OCI-LY7 (cell line): ENCODE measurements around the gene ABCC10. TPM values are rescaled to one million over a fixed set of nuclear protein-coding genes. Genes with fewer than 3 reads are reported as not detected.
A peak's percentile ranks its signal among the peaks of the same experiment; 100 is the strongest.
"Not testable (repeated sequence)": the region's sequence is repeated elsewhere in the genome, so short reads cannot be mapped to it uniquely, and the experiment has no call there.

Source experiments
- BruUV-seq: library from RNA; stranded (reverse); fragments of 400-500 nt; replicated peaks from 2 replicates; lab custom pipeline; 2021; lab: Mats Ljungman, UMichigan
- CTCF ChIA-PET: fragments of 300-600 bp; sonication (Branson Sonifier 250); formaldehyde crosslinking; loops from one replicate; lab custom pipeline; 2022; ENCODE audit warnings: antibody characterized with exemption; ENCODE audit not compliant: unreplicated experiment; lab: Charles Lee
- POLR2A ChIA-PET: fragments of 300-600 bp; sonication (Branson Sonifier 250); formaldehyde crosslinking; loops from one replicate; lab custom pipeline; 2022; ENCODE audit warnings: antibody characterized with exemption; lab: Charles Lee
- DNase-seq: peaks from one replicate; pipeline ENCODE4 v3.0.0-alpha.2; 2015; ENCODE audit warnings: low spot score
- H2AFZ ChIP-seq: fragments of 200-600 bp; sonication (generic), shearing (Covaris generic); 2 replicates; pipeline ENCODE4 v1.6.1; 2014; ENCODE audit warnings: mild to moderate bottlenecking, antibody characterized with exemption, low read length, moderate library complexity
- H3K27ac ChIP-seq: fragments of 200-600 bp; sonication (generic); 2 replicates; pipeline ENCODE4 v1.5.1; 2014; ENCODE audit warnings: mixed run types, low read depth, mild to moderate bottlenecking, moderate library complexity, low read length, inconsistent platforms; ENCODE audit not compliant: poor library complexity, severe bottlenecking
- H3K36me3 ChIP-seq: fragments of 200-600 bp; sonication (generic); 2 replicates; pipeline ENCODE4 v1.6.1; 2014; ENCODE audit warnings: mild to moderate bottlenecking, antibody characterized with exemption, low read length, moderate library complexity, mixed read lengths; ENCODE audit not compliant: insufficient read depth
- H3K4me1 ChIP-seq: fragments of 200-600 bp; sonication (generic); 2 replicates; pipeline ENCODE4 v1.5.1; 2014; ENCODE audit warnings: mild to moderate bottlenecking, low read length; ENCODE audit not compliant: insufficient read depth, poor library complexity, severe bottlenecking
- H3K4me2 ChIP-seq: fragments of 200-600 bp; sonication (generic); 2 replicates; pipeline ENCODE4 v1.6.1; 2014; ENCODE audit warnings: mild to moderate bottlenecking, low read length
- H3K4me3 ChIP-seq: fragments of 200-600 bp; sonication (generic); 2 replicates; pipeline ENCODE4 v1.5.1; 2014; ENCODE audit warnings: mild to moderate bottlenecking, low read depth, low read length; ENCODE audit not compliant: poor library complexity, severe bottlenecking
- H3K79me2 ChIP-seq: fragments of 200-600 bp; sonication (generic); 2 replicates; pipeline ENCODE4 v1.6.1; 2016; ENCODE audit warnings: low read depth, mild to moderate bottlenecking, low read length, moderate library complexity, mixed read lengths; ENCODE audit not compliant: insufficient read depth
- H3K9me2 ChIP-seq: fragments of 200-600 bp; sonication (generic); 2 replicates; pipeline ENCODE4 v1.6.1; 2016; ENCODE audit warnings: mild to moderate bottlenecking, low read length, mixed read lengths; ENCODE audit not compliant: insufficient read depth
- H3K9me3 ChIP-seq: fragments of 200-600 bp; sonication (generic); 2 replicates; pipeline ENCODE4 v1.6.1; 2014; ENCODE audit warnings: mild to moderate bottlenecking, mixed run types, low read length, mixed read lengths
- H4K20me1 ChIP-seq: fragments of 200-600 bp; sonication (generic); 2 replicates; pipeline ENCODE4 v1.6.1; 2014; ENCODE audit warnings: mild to moderate bottlenecking, antibody characterized with exemption, low read length, moderate library complexity, mixed read lengths; ENCODE audit not compliant: insufficient read depth
- EZH2phosphoT487 ChIP-seq: fragments of 200-600 bp; sonication (generic); IDR thresholded peaks from 2 replicates; pipeline ENCODE4 v1.6.1; 2018; ENCODE audit warnings: low read depth, borderline replicate concordance, mild to moderate bottlenecking, mixed run types, antibody characterized with exemption, low read length, moderate library complexity, mixed read lengths
- intact Hi-C: fragments of 100-400 bp; cut with micrococcal nuclease; formaldehyde crosslinking; loops from one replicate; pipeline ENCODE4 v1.10.0; 2022; ENCODE audit not compliant: unreplicated experiment
- total RNA-seq, 2 experiments: library from RNA; depleted of rRNA in 1 of 2; stranded (reverse); fragments of >200 nt in 1 of 2; shearing (Covaris generic) in 1 of 2; gene quantifications; 2 replicates each; pipeline ENCODE4 v1.2.3, GENCODE V29; 2014 to 2022
- TF ChIP-seq, protein P1 (sequence below): fragments of 200-600 bp; sonication (generic); conservative IDR thresholded peaks from 2 replicates; pipeline ENCODE4 v1.5.1; 2014; ENCODE audit warnings: mild to moderate bottlenecking, antibody characterized with exemption, low read length, moderate library complexity, mixed read lengths

Gene ABCC10
- total RNA-seq, 2 experiments from 2014 or later, result 11.4 to 31.1 TPM

DNA sequence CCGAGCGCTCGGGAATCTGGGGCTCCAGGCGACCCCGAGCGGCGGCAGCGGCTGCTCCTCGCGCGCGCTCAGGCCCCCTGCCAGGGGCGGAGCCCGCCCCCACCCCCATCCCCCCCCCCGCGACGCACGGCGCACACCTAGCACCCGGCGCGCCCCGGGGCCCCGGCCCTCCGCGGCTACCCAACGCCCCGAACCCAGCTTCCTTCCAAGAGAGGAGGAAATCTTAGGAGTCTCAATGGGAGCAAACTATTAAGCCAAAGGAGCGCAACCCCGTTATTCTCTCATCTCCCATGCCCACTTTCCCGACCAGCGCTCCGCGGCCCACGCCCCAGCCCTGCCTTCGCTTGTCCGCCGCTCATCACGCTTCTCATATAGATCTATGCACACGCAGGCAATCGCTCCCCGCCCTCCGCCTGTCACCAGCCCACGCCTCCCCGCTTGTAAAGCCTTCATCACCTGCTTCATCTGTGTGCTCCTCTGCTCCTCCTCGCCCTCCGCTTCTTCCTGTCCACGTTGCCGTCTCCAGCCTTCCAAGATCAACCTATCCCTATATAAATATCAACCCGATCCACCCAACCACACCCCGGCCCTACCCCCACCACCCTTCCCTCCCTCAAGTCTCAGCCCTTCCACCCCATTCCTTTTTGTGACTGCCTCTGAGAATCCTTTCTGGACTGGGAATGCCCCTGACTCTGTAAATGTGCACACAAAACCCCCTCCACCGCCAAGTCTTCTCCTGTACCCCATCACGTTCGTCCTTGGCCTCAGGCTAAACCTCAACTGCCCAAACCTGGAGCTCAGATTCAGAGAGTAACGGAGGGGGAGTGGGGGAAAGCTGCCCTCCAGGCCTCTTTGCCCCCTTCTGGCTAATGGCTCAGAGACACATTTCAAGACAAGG is 28.4 kb downstream of the ABCC10 start, which contains the start of gene DLK2:
Gene DLK2, minus strand, starts transcription at position 18 of the 898 bp plus-strand sequence. CDS start 723 bp downstream, outside the sequence.
- peaks cover 12% of the 10 kb centered on the region; the same call in 1 of the 2 replicates for H3K36me3 ChIP-seq
- no peak for DNase-seq
- CTCF ChIA-PET, result no interaction called here
- H3K4me2 ChIP-seq, result peak within 1 kb of the TSS; percentile 31; the same call in 1 of the 2 replicates
- POLR2A ChIA-PET, result interaction anchor here (1.3 kb wide), 1 partner anchor 22 kb away, joined by 3 read pairs; the partner anchor contains the start of gene TJAP1
- H3K4me1 ChIP-seq, result no peaks in the 10 kb centered on the region
- H3K79me2 ChIP-seq, result no peaks in the 10 kb centered on the region
- no peak within 1 kb of the TSS for H3K4me3 ChIP-seq
- H3K9me3 ChIP-seq, result no peaks in the 10 kb centered on the region
- H3K27ac ChIP-seq, result no peak within 1 kb of the TSS
- no TSS peak for BruUV-seq
- H4K20me1 ChIP-seq, result no peaks in the 10 kb centered on the region
- H2AFZ ChIP-seq, result no peak within 1 kb of the TSS
- H3K9me2 ChIP-seq, result no peaks in the 10 kb centered on the region
- intact Hi-C loops, result no loop called here
- TF ChIP-seq, protein P1, sequence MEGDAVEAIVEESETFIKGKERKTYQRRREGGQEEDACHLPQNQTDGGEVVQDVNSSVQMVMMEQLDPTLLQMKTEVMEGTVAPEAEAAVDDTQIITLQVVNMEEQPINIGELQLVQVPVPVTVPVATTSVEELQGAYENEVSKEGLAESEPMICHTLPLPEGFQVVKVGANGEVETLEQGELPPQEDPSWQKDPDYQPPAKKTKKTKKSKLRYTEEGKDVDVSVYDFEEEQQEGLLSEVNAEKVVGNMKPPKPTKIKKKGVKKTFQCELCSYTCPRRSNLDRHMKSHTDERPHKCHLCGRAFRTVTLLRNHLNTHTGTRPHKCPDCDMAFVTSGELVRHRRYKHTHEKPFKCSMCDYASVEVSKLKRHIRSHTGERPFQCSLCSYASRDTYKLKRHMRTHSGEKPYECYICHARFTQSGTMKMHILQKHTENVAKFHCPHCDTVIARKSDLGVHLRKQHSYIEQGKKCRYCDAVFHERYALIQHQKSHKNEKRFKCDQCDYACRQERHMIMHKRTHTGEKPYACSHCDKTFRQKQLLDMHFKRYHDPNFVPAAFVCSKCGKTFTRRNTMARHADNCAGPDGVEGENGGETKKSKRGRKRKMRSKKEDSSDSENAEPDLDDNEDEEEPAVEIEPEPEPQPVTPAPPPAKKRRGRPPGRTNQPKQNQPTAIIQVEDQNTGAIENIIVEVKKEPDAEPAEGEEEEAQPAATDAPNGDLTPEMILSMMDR, result no peak
- TF ChIP-seq EZH2phosphoT487, result no peak

DNA sequence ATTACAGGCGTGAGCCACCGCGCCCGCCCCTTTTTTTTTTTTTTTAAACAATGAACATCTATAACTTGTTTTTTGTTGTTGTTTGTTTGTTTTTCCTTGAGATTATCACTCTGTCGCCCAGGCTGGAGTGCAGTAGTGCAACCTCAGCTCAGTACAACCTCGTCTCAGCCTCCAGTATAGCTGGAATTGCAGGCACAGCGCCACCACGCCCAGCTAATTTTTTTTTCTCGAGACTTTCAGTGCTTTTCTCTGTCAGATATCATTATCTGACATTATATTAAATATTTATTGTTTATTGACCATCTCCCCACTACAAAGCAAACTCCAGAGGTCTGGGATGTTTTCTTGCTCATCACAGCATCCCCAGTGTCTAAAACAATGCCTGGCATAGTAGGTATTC is 30.3 kb downstream of the ABCC10 start:
- Histone ChIP-seq H3K4me2 (no peak overlapping the region), H3K79me2 (no peaks in the 10 kb centered on the region), H3K27ac (no peak overlapping the region), H3K36me3 (no peaks in the 10 kb centered on the region), H3K9me3 (no peaks in the 10 kb centered on the region), H2AFZ (no peak overlapping the region), H3K4me3 (no peak overlapping the region), H3K9me2 (no peaks in the 10 kb centered on the region), H3K4me1 (no peaks in the 10 kb centered on the region), H4K20me1 (no peaks in the 10 kb centered on the region)
- ChIA-PET CTCF (no interaction called here), POLR2A (interaction anchor here (1.0 kb wide), 1 partner anchor 443 kb away, joined by 3 read pairs; no protein-coding TSS in a partner anchor)
- no peak for TF ChIP-seq EZH2phosphoT487
- TF ChIP-seq, protein P1, result no peak
- BruUV-seq, result no TSS peak
- intact Hi-C loops, result no loop called here
- DNase-seq, result no peak

DNA sequence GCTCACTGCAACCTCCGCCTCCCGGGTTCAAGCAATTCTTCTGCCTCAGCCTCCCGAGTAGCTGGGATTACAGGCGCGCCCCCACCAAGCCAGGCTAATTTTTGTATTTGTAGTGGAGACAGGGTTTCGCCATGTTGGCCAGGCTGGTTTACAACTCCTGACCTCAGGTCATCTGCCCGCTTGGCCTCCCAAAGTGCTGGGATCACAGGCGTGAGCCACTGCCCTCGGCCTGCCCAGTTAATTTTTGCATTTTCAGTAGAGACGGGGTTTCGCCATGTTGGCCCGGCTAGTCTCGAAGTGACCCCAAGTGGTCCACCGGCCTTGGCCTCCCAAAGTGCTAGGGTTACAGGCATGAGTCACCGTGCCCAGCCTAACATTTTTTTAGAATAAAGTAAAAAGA is 30.8 kb downstream of the ABCC10 start:
- DNase-seq, H3K4me2 ChIP-seq, H3K9me2 ChIP-seq, CTCF ChIA-PET, H3K4me3 ChIP-seq, intact Hi-C loops, H3K79me2 ChIP-seq, BruUV-seq, H3K9me3 ChIP-seq, H2AFZ ChIP-seq, H3K4me1 ChIP-seq, H3K27ac ChIP-seq, H4K20me1 ChIP-seq, H3K36me3 ChIP-seq: not testable (repeated sequence)
- POLR2A ChIA-PET, result interaction anchor here (1.0 kb wide), 1 partner anchor 443 kb away, joined by 3 read pairs; no protein-coding TSS in a partner anchor
